Muscle layer of duodenum (tissue), 2 donors: ENCODE data around the gene TMEM236.

Experiments
- H3K27ac ChIP-seq: one replicate; pipeline ENCODE4 v1.7.0; 2013; ENCODE audit warnings: mild to moderate bottlenecking, low read length
- H3K27me3 ChIP-seq: one replicate; pipeline ENCODE4 v1.7.0; 2013; ENCODE audit warnings: low read depth, mild to moderate bottlenecking, control low read depth, low read length
- H3K36me3 ChIP-seq, 2 donors: one replicate each; pipeline ENCODE4 v1.7.0; 2013; ENCODE audit warnings: low read length in 2 of 2, control low read depth in 1 of 2, mild to moderate bottlenecking in 1 of 2; ENCODE audit not compliant: insufficient read depth in 2 of 2, control insufficient read depth in 1 of 2
- H3K4me1 ChIP-seq, 2 donors: one replicate each; pipeline ENCODE4 v1.7.0; 2013; ENCODE audit warnings: low read length in 2 of 2, mild to moderate bottlenecking in 2 of 2, control low read depth in 1 of 2, moderate library complexity in 1 of 2; ENCODE audit not compliant: insufficient read depth in 2 of 2, control insufficient read depth in 1 of 2
- H3K4me3 ChIP-seq, 2 donors: one replicate each; pipeline ENCODE4 v1.7.0; 2013; ENCODE audit warnings: low read length in 2 of 2, low read depth in 1 of 2, mild to moderate bottlenecking in 1 of 2
- H3K9me3 ChIP-seq, 2 donors: one replicate each; pipeline ENCODE4 v1.7.0; 2013; ENCODE audit warnings: low read length in 2 of 2, control low read depth in 1 of 2, mild to moderate bottlenecking in 1 of 2; ENCODE audit not compliant: control insufficient read depth in 1 of 2
- donor health status: healthy.

The TMEM236 gene

GRCh38 chr10:17833656-17834055 is 81.7 kb downstream of the TMEM236 start:
- H3K4me3 ChIP-seq = no peak overlapping the region
- H3K36me3 ChIP-seq = no peaks in the 10 kb centered on the region
- no peaks in the 10 kb centered on the region for H3K27me3 ChIP-seq
- H3K9me3 ChIP-seq = no peaks in the 10 kb centered on the region
- no peak overlapping the region for H3K27ac ChIP-seq
- peaks cover 0 to 9% of the 10 kb centered on the region in 2 donors for H3K4me1 ChIP-seq

GRCh38 chr10:17835688-17836087 is 83.7 kb downstream of the TMEM236 start:
- Histone ChIP-seq H3K4me3 (no peak overlapping the region), H3K27me3 (no peaks in the 10 kb centered on the region), H3K36me3 (no peaks in the 10 kb centered on the region), H3K4me1 (peaks cover 0 to 9% of the 10 kb centered on the region in 2 donors), H3K9me3 (no peaks in the 10 kb centered on the region), H3K27ac (no peak overlapping the region)

- Histone ChIP-seq H3K27ac (no peak overlapping the region), H3K27me3 (no peaks in the 10 kb centered on the region), H3K4me1 (peaks cover 0 to 9% of the 10 kb centered on the region in 2 donors), H3K9me3 (no peaks in the 10 kb centered on the region), H3K4me3 (peak overlapping the region in 1 of 2 donors; percentile 61), H3K36me3 (no peaks in the 10 kb centered on the region)
These were observed 84.9 kb downstream of the TMEM236 start for GRCh38 chr10:17836942-17837341.

GRCh38 chr10:17838080-17838648 is 86.2 kb downstream of the TMEM236 start:
- H3K9me3 ChIP-seq = no peaks in the 10 kb centered on the region
- H3K36me3 ChIP-seq = no peaks in the 10 kb centered on the region
- no peak overlapping the region for H3K4me3 ChIP-seq
- no peak overlapping the region for H3K27ac ChIP-seq
- H3K27me3 ChIP-seq = no peaks in the 10 kb centered on the region
- H3K4me1 ChIP-seq = peaks cover 0 to 9% of the 10 kb centered on the region in 2 donors

- H3K36me3 ChIP-seq = no peaks in the 10 kb centered on the region
- no peaks in the 10 kb centered on the region for H3K9me3 ChIP-seq
These were observed 89.0 kb downstream of the TMEM236 start for GRCh38 chr10:17841050-17841449.

GRCh38 chr10:17842641-17843040 is 90.6 kb downstream of the TMEM236 start:
- no peaks in the 10 kb centered on the region for H3K36me3 ChIP-seq
- H3K27me3 ChIP-seq = no peaks in the 10 kb centered on the region
- no peaks in the 10 kb centered on the region for H3K9me3 ChIP-seq
- no peaks in the 10 kb centered on the region for H3K4me1 ChIP-seq
- no peak overlapping the region for H3K4me3 ChIP-seq
- H3K27ac ChIP-seq = no peak overlapping the region

More at GRCh38 chr10:17841050-17841449, 89.0 kb downstream of the TMEM236 start:
- H3K27me3 ChIP-seq = no peaks in the 10 kb centered on the region
- no peak overlapping the region for H3K27ac ChIP-seq
- H3K4me1 ChIP-seq = peaks cover 0 to 2% of the 10 kb centered on the region in 2 donors
- no peak overlapping the region for H3K4me3 ChIP-seq

GRCh38 chr10:17847585-17848296 is 95.7 kb downstream of the TMEM236 start:
- no peaks in the 10 kb centered on the region for H3K9me3 ChIP-seq
- no peaks in the 10 kb centered on the region for H3K4me1 ChIP-seq
- H3K36me3 ChIP-seq = no peaks in the 10 kb centered on the region
- no peaks in the 10 kb centered on the region for H3K27me3 ChIP-seq
- H3K4me3 ChIP-seq = no peak overlapping the region
- no peak overlapping the region for H3K27ac ChIP-seq

GRCh38 chr10:17848646-17849045 is 96.6 kb downstream of the TMEM236 start:
- Histone ChIP-seq H3K36me3 (no peaks in the 10 kb centered on the region), H3K4me3 (no peak overlapping the region), H3K9me3 (no peaks in the 10 kb centered on the region), H3K27ac (no peak overlapping the region), H3K4me1 (no peaks in the 10 kb centered on the region), H3K27me3 (no peaks in the 10 kb centered on the region)
